ENCODE data around the gene ZBTB46. TPM values are rescaled to one million over a fixed set of nuclear protein-coding genes. Genes with fewer than 3 reads are reported as not detected.

The ZBTB46 gene
- total RNA-seq, 1 experiment from 2014 or later, result 10.7 TPM

- POLR2A ChIA-PET, result no interaction called here
- RAD21 ChIA-PET (ENCODE audit: low non-redundant PET in 1 of 2, low total read pairs in 2 of 2, uncharacterized antibody in 2 of 2, unreplicated experiment in 2 of 2), result no interaction called here
- BruUV-seq (replicated peaks), result no TSS peak
Observed at GRCh38 chr20:63823691-63824311, 7.3 kb downstream of the ZBTB46 start.

More at GRCh38 chr20:63823691-63824311, 7.3 kb downstream of the ZBTB46 start:
- H3K4me2 ChIP-seq (ENCODE audit: low read length), result no peak overlapping the region
- TF ChIP-seq MAX (IDR thresholded peaks at IDR 0.05) (no peak), SP1 (IDR thresholded peaks at IDR 0.05; ENCODE audit: low read depth) (no peak), POLR2A (IDR thresholded peaks at IDR 0.05; ENCODE audit: borderline replicate concordance, extremely low read depth, insufficient read depth, insufficient read length) (no peak), YY1 (IDR thresholded peaks at IDR 0.05; ENCODE audit: extremely low read depth, insufficient replicate concordance, low read depth, low read length) (no peak), JUND (IDR thresholded peaks at IDR 0.05) (no peak), EGR1 (IDR thresholded peaks at IDR 0.05; ENCODE audit: low read depth) (no peak), EZH2phosphoT487 (IDR thresholded peaks at IDR 0.05; ENCODE audit: borderline replicate concordance) (no peak), FOSL1 (IDR thresholded peaks at IDR 0.05; ENCODE audit: low read depth) (no peak), ELF1 (IDR thresholded peaks at IDR 0.05; ENCODE audit: borderline replicate concordance, low read depth) (no peak), CEBPB (IDR thresholded peaks at IDR 0.05; ENCODE audit: low read depth) (no peak), CTCF (IDR thresholded peaks at IDR 0.05 in 2 of 3, conservative IDR thresholded peaks at IDR 0.05 in 1 of 3; ENCODE audit: borderline replicate concordance in 1 of 3, insufficient read depth in 1 of 3, low read depth in 2 of 3, low read length in 2 of 3) (no peak), REST (IDR thresholded peaks at IDR 0.05; ENCODE audit: low read depth) (no peak), SRF (IDR thresholded peaks at IDR 0.05; ENCODE audit: low read depth) (no peak), POLR2AphosphoS5 (IDR thresholded peaks at IDR 0.05; ENCODE audit: low read depth, low read length) (no peak), RAD21 (IDR thresholded peaks at IDR 0.05; ENCODE audit: low read depth) (no peak), ZFX (IDR thresholded peaks at IDR 0.05) (no peak), CBX3 (IDR thresholded peaks at IDR 0.05; ENCODE audit: low read depth) (no peak)
- no peaks in the 10 kb centered on the region for H4K20me1 ChIP-seq (ENCODE audit: insufficient read depth)
- H3K27me3 ChIP-seq (ENCODE audit: insufficient read depth, low read length), result no peaks in the 10 kb centered on the region
- intact Hi-C loops (cut with micrococcal nuclease), result no loop called here
- H2AFZ ChIP-seq (ENCODE audit: low read depth, low read length, poor library complexity, severe bottlenecking), result no peak overlapping the region
- H3K9ac ChIP-seq (ENCODE audit: low read length), result no peak overlapping the region
- 0 out of 2 replicates have a peak, but pooled peaks cover 3% of the 10 kb centered on the region for H3K79me2 ChIP-seq (ENCODE audit: insufficient read depth, low read length)
- CTCF ChIA-PET, result no interaction called here
- peaks cover 0 to 6% of the 10 kb centered on the region in 2 experiments; a peak in 2 of 4 replicates for H3K4me1 ChIP-seq (ENCODE audit: control insufficient read depth in 1 of 2, insufficient read depth in 2 of 2, low read length in 2 of 2)
- DNase-seq (ENCODE audit: low read depth, low spot score) (no peak), ATAC-seq (no peak)
- no peaks in the 10 kb centered on the region for H3K36me3 ChIP-seq (ENCODE audit: control insufficient read depth in 1 of 2, insufficient read depth in 2 of 2, low read length in 2 of 2)
- no peak overlapping the region for H3K4me3 ChIP-seq (replicated peaks in 1 of 2; ENCODE audit: low read depth in 1 of 2, low read length in 2 of 2)
- no peaks in the 10 kb centered on the region for H3K9me2 ChIP-seq (ENCODE audit: insufficient read depth)
- no peak overlapping the region for H3K27ac ChIP-seq (ENCODE audit: low read depth, low read length)
- H3K9me3 ChIP-seq (ENCODE audit: control insufficient read depth in 1 of 2, insufficient read depth in 1 of 2, low read depth in 1 of 2, low read length in 2 of 2), result no peaks in the 10 kb centered on the region

Measured in HCT116 (cell line).